ENCODE data around the gene IGFALS. TPM values are rescaled to one million over a fixed set of nuclear protein-coding genes. Genes with fewer than 3 reads are reported as not detected.

The IGFALS gene
- polyA plus RNA-seq, 5 donors: 1.1 to 4.2 (median 2.4) TPM

DNA sequence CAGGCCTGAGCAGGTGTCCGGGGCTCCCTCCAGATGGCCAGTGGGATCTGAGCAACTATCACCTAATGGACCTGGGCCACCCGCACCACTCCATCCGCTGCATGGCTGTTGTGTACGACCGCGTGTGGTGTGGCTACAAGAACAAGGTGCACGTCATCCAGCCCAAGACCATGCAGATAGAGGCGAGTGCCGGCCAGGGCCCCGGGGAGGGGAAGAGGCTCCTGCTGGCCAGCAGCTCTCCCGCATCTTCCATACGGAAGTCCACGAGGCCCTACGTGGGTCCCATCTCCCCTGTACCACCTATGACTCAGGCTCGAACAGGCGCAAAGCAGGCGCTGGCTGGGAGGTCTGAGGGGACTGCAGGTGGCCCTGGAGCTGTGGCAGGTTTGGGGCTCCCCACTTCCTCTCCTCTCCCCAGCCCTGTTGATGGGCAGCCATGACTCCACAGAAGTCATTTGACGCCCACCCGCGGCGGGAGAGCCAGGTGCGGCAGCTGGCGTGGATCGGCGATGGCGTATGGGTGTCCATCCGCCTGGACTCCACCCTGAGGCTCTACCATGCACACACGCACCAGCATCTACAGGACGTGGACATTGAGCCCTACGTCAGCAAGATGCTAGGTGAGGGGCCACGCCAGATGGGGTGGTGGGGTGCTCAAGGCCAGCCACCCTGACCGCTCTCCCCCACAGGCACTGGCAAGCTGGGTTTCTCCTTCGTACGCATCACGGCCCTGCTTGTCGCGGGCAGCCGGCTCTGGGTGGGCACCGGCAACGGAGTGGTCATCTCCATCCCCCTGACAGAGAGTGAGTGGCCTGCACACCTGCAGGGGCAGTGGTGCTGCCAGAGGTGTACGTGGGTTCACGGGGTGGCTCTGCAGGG, 26.1 kb downstream of the IGFALS start:
- no peak for DNase-seq

DNA sequence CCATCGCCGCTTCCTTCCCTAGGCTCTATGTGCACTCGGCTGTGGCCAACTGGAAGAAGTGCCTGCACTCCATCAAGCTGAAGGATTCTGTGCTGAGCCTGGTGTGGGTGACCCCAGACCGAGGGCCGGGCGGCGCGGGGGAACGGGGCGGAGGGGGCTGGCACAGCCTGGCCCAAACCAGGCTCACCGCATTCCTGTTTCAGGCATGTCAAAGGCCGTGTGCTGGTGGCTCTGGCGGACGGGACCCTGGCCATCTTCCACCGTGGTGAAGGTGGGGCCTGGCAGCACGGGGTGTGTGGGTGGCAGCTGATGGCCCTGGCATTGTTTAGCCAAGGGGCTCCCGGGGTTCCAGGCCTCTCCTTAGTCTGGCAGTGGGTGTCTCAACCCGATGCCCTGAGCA, 26.8 kb downstream of the IGFALS start:
- DNase-seq: no peak

DNA sequence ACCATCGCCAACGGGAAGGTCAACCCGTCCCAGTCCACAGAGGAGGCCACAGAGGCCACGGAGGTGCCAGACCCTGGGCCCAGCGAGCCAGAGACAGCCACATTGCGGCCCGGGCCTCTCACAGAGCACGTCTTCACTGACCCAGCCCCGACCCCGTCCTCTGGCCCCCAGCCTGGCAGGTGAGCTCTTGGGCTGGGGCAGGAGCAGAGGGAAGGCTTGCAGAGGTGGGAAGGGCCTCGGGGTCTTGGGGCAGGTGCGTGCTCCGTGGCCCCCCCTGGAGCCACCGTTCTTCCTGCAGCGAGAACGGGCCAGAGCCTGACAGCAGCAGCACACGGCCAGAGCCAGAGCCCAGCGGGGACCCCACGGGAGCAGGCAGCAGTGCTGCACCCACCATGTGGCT, 27.3 kb downstream of the IGFALS start:
- DNase-seq: no peak

DNA sequence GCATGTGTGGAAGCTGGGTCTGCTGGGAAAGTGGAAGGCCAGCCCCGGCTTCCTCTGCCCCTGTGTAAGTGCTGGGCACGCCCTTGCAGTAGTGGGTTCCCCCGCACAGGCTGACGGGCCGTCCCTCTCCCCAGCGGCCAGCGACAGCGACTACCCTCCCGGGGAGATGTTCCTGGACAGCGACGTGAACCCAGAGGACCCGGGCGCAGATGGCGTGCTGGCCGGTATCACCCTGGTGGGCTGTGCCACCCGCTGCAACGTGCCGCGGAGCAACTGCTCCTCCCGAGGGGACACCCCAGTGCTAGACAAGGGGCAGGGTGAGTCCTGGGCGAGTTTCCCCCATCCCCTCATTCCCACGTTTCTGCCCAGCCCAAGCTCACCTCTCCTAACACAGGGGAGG, 27.7 kb downstream of the IGFALS start:
- no peak for DNase-seq

DNA sequence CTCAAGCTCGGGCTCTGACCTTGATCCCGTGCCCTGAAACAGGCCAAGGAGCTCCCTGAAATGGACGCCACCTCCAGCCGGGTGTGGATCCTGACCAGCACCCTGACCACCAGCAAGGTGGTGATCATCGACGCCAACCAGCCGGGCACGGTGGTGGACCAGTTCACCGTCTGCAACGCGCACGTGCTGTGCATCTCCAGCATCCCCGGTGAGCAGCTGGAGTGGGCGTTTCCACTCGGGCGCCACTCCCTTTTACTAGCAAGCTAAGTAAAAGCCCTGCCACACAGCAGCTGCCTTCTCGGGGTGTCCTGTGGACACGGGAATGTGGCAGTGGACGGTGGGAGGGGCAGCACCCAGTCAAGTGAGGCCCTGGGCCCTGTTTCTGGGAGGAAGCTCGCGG, 28.5 kb downstream of the IGFALS start:
- no peak for DNase-seq

DNA sequence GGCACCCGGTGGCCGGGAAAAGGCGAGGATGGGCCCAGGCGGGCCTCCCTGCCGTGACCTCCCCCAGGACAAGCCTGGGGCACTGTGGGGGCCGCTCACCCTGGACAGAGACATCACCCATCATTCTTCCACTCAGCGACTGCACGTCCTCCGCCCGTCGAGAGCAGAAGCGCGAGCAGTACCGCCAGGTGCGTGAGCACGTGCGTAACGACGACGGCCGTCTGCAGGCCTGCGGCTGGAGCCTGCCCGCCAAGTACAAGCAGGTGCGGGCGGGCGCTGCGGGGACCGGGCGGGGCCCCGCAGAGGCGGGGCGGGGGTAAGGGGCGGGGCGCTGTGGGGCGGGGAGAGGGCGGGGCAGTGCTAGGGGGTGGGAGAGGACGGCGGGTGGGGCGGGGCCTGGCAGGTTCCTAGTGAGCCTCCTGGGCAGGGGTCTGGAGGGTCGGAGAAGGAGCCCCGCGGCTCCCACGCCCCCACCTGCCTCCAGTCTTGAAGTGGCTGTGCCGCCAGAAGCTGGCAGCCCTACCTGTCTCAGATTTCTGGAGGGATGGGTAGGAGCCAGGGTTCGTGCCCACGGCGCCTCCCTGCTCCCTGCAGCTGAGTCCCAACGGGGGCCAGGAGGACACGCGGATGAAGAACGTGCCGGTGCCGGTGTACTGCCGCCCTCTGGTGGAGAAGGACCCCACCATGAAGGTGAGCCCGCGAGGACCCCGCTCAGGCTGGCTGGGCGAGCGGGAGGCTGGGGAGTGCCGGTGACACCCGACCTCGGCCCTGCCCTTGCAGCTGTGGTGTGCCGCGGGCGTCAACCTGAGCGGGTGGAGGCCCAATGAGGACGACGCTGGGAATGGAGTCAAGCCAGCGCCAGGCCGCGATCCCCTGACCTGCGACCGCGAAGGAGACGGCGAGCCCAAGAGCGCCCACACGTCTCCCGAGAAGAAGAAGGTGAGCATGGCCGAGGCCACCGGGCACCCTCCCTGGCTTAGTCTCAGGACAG, 29.7 kb downstream of the IGFALS start:
- no peak for DNase-seq

DNA sequence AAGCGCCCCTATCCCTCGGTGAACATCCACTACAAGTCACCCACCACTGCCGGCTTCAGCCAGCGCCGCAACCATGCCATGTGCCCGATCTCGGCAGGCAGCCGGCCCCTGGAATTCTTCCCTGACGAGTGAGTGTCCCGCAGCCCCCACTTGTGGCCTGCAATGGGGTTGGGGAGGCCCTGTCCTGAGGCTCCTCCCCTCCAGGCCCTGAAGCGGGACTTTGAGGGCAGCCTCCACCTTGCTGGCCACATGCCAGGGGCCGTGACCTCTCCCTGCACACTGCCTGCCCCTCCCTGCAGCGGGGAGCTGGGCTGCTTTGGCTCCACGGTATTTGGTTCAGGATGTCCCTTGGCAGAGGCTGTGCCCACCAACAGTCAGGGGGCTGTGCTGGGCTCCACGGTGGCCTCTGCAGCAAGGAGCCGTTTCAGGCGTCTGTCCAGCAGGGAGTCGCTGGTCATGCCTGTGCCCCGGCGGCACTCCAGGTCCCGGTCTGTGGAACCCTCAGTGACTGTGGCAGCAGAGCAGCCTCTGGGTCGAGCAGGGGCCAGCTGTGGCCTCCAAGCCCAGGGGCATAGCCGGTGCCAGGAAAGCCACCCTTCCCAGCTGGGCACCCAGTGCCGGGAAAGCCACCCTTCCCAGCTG, 30.5 kb downstream of the IGFALS start:
- no peak for DNase-seq

DNA sequence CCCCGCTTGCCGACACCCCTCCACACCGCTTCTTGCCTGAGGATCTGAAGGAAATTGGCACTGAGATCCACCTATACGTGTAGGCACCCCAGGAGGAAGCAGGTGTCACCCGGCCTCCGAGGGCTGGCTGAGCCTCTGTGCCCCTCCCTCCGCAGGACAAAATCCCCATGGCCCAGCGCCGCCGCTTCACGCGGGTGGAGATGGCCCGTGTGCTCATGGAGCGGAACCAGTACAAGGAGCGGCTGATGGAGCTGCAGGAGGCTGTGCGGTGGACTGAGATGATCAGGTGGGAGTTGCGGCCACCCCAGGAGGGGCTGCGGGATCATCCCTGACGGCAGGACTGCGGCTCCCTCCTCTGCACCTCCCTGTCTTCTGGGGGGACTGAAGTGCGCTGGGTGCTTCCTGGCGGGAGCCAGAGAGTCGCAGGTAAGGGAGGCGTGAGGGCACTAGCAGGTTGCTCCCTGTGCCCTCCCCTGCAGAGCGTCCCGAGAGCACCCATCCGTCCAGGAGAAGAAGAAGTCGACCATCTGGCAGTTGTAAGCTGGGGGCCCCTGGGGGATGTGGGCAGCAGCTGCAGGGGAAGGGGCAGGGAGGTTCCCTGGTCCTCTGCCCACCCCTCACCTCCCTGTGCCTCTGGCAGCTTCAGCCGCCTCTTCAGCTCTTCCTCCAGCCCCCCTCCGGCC, 31.2 kb downstream of the IGFALS start:
- no peak for DNase-seq

DNA sequence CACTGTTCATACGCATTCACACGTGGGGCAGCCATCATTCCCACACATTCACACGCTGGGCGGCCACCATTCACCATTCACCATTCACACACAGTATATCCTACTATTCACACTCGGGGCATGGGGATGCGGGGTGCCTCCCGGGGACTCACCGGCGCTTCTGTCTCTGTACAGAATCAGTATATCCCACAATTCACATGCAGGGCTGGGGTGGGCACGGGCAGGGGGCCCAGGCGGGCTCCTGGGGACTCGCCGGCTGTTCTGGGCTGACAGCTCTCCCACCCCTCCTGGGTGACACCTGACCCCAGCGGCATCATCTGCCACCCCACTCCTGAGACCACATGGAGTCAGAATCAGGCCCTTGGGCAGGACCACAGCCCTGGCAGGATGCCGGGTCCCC, 31.8 kb downstream of the IGFALS start:
- DNase-seq: no peak

DNA sequence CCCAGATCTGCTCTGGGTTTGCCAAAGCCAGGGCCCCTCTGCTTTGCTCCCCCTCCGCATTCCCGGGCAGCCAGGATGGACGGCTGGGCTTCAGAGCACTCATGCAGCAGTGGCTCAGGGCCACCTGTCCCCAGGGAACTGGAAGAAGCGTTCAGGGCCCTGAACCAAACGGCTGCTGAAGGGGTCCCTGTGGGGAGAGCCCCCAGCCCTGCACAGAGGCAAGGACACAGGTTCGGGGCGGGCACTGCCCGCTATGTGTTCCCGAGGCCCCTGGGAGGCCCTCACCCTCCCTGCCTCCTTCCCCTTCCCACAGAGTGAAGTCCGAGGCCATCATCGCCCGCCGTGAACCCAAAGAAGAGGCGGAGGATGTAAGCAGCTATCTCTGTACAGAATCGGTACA, 32.6 kb downstream of the IGFALS start:
- DNase-seq: no peak

DNA sequence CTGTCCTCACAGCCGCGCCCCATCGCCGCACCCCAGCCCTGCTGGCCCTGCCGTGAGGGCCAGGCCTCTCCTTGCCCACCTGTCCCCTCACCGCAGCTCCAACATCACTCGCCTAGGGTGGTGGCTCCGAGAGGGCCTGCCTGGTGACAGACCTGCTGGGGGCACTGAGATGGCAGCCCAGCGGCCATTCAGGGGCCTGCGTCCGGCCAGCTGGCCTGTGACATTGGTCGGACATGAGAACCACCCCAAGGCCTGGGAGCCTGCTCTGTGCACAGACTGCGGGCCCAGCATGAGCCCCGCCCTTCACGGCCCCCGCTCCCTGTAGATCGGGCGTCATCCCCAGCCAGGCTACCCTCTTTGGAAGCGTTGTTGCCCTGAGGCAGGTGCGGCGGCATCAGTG, 34.0 kb downstream of the IGFALS start:
- no peak for DNase-seq

DNA sequence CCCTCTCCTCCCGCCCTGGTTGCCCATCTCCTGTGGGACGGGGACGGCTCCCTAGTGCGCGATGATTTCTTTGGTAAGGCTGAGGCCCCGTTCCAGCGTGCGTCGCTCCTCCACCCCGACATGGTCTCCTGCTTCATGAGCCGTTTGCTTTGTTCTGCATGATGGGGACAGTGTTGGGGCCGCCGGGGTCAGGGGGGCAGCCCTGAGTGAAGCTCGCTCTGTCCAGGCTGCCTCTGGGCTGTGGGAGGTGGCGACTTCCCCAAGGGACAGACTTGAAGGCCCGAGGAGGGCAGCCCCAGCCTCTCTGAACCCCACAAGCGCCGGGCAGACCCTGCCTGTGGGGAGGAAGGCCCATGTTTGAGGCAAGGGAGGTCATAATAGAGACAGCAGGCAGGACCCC, 34.6 kb downstream of the IGFALS start:
- no peak for DNase-seq

DNA sequence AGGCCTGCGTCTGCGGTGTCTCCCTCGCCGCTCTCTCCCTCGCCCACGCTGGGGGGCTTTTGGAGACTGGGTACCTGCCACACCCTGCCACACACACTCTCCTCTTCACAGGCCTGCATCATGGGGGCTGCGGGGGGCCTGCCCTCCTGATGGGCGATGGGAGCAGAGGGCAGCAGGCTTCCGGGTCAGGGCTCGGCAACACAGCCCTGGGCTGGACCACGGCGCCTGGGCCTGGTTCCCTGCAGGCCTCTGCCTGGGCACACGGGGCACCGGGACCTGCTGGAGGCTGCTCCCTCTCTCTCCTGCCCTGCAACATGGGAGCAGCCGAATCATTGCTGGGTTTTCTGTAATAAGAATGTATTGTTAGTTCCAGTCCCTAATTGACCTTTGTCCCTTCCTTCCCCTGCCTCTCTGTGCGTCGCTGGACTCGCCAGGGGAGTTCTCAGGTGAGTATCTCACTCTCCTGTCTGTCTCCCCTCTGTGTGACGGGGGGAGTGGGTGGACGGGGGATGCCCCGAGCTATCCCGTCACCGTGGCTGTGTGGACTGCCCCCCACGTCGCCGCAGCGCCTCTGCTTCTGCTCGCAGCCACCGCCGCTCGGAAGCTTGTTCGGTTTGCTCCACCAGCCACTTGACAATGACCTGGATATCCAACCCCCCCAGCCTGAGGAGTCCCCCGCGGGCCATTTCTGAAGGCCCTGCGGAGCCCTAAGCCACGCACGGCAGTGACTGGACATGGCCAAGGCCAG, 35.6 kb downstream of the IGFALS start:
- no peak for DNase-seq

DNA sequence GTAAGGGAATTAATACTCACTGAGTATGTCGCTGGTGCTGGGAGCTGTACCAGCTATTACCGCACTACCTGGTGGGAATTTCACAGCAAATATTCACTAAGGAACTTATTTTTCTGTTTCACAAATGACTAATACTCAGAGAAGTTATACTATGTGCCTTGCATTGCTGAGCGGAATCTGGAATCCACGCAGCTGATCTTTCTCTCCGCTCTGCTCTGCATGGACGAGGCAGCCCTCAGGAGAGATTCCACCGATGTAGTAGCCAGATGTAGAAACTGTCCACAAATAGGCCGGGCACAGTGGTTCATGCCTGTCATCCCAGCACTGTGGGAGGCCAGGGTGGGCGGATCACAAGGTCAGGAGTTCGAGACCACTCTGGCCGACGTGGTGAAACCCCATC, 39.3 kb downstream of the IGFALS start:
- no peak for DNase-seq

DNA sequence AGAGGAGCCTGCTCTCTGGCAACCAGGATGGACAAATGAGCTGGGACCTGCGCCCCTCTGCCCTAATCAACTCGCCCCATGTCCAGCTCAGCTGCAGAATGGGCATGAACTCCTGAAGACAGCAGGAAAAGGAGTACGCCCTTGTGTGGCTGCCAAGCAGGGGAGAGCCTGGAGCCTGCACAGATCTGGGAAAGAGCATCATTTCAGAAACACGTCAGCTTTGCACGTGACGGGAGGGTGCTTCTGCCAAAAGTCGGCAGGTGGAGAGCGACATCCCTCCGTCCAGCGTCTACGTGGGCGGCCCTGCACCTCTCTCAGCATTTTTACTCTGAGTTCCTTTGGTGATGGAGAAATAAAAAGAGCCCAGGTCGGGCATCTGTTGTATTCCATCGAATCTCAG, 40.7 kb downstream of the IGFALS start:
- no peak for DNase-seq

DNA sequence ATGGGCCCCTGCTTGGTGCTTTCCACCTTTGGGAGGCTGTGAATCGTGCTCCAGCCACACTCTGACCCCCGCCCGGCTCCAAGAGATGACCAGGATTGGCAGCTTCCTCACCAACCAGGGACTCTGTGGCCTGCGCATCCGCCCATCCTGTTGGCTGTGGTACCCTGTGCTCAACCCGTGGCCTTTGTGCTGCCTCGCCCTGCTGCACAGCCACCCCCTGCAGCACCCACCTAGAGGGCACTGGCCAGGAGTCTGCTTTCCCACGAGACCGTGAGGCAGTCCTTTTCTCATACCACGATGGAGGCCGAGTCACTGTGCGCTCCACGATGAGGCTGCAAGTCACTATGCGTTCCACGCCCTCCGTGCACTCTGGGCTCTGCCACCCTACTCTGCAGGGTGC, 41.6 kb downstream of the IGFALS start:
- no peak for DNase-seq

DNA sequence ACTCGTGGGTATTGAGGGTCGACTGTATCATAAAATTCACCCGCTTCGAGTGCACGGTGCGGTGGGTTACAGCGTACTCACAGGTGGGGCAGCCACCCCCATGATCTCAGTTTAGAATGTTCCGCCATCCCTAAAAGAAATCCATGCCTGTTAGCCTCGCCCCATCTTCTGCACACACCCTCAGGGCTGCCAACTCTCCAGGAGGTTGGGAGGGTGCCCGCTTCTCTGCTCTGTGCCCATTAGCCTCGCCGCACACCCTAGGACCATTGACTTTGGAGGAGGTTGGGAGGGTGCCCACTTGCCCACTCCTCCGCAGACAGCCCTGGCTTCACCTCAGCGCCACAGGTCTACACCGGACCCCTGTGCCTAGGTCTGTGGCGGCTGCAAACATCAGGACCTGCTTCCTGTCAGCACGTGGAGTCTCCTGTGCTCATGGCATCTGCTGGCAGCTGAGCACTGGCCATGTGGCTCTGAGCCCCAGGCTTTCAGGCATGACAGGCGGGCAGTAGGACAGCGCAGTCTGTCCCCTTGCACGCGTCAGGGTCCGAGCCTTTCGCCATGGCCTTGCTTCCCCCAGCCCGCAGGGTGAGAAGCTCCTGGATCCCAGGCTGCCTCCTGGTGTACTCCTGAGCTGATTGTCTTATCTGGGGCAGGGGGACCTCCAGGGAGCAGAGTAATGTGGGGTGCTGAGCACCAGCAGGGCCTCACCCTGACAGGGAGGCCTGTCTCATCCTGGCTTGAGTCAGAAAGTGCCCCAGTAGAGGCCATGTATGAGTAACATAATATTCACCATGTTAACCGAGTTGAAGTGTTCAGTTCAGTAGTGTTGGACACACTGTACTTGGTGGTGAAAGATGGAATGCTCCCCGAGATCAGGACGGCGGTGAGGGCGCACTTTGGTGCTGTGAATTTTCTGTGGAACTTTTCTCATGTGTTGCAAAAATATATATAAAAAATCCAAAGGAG, 44.1 kb downstream of the IGFALS start:
- DNase-seq: no peak

DNA sequence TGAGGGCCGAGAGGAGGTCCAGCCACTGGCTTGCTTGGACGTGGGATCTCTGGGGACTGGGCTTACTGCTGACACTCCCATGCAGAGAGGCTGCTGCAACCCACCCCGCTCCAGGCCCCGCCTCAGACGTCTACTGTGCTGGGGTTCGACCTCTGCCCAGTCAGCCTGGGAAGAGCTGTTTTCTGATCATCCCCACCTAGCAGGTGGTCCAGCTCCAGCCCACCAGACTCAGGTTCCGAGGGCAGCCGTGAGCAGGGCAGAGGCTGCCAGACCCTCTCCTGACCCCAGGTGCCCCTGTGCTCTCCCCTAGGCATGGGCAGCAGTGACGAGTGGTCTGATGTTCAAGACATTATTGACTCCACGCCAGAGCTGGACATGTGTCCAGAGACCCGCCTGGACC, 45.6 kb downstream of the IGFALS start:
- DNase-seq: no peak

DNA sequence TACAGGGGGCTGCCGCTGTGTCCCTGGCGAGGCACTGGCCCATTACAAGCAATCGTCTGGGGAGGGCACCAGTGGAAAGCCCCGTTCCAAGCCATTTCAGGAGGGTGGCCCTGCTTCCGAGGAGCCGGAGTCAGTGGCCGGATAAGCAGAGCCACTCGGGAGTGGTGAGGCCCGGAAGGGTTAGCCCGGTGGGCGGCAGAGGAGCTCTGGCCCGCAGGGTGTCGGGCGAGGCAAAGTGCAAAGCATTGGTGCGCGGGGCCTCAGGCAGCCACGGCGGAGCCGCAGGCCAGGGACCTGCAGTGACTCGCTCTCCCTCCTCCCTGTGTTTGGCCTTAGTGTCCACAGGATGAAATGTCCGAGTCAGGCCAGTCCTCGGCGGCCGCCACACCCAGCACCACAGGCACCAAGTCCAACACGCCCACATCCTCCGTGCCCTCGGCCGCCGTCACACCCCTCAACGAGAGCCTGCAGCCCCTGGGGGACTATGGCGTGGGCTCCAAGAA, 46.8 kb downstream of the IGFALS start:
- no peak for DNase-seq

Measured in right lung (tissue), 5 donors.